ENCODE measurements around the gene PEBP1.

DNA sequence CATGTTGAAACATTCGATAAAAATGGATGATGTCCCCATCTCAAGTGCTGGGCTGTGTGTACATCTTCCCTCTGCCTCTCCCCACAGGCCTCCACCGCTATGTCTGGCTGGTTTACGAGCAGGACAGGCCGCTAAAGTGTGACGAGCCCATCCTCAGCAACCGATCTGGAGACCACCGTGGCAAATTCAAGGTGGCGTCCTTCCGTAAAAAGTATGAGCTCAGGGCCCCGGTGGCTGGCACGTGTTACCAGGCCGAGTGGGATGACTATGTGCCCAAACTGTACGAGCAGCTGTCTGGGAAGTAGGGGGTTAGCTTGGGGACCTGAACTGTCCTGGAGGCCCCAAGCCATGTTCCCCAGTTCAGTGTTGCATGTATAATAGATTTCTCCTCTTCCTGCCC lies 8.6 kb downstream of the PEBP1 start:
- TF ChIP-seq, protein P1, sequence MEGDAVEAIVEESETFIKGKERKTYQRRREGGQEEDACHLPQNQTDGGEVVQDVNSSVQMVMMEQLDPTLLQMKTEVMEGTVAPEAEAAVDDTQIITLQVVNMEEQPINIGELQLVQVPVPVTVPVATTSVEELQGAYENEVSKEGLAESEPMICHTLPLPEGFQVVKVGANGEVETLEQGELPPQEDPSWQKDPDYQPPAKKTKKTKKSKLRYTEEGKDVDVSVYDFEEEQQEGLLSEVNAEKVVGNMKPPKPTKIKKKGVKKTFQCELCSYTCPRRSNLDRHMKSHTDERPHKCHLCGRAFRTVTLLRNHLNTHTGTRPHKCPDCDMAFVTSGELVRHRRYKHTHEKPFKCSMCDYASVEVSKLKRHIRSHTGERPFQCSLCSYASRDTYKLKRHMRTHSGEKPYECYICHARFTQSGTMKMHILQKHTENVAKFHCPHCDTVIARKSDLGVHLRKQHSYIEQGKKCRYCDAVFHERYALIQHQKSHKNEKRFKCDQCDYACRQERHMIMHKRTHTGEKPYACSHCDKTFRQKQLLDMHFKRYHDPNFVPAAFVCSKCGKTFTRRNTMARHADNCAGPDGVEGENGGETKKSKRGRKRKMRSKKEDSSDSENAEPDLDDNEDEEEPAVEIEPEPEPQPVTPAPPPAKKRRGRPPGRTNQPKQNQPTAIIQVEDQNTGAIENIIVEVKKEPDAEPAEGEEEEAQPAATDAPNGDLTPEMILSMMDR (IDR thresholded peaks at IDR 0.05 in 8 of 11, conservative IDR thresholded peaks at IDR 0.05 in 3 of 11) = no peak
- TF ChIP-seq POLR2AphosphoS5 (IDR thresholded peaks at IDR 0.05) = no peak
